ENCODE results near the gene HINFP.

HINFP gene

GRCh38 chr11:119112314-119113020 lies 8.9 kb upstream of the HINFP start:
- TF ChIP-seq TAF1 (IDR thresholded peaks at IDR 0.05; ENCODE audit: borderline replicate concordance, low read depth, low read length) (no peak), POLR2AphosphoS5 (IDR thresholded peaks at IDR 0.05; ENCODE audit: low read depth, low read length) (no peak), POLR2A (IDR thresholded peaks at IDR 0.05; ENCODE audit: low read depth, low read length) (no peak)
- FAIRE-seq, result no peak
- DNase-seq (ENCODE audit: insufficient read length), result no peak

- DNase-seq (ENCODE audit: insufficient read length) (no peak), FAIRE-seq (no peak)
- TF ChIP-seq POLR2AphosphoS5 (IDR thresholded peaks at IDR 0.05; ENCODE audit: low read depth, low read length), result no peak
- no peak for TF ChIP-seq TAF1 (IDR thresholded peaks at IDR 0.05; ENCODE audit: borderline replicate concordance, low read depth, low read length)
- no peak for TF ChIP-seq POLR2A (IDR thresholded peaks at IDR 0.05; ENCODE audit: low read depth, low read length)
Observed at GRCh38 chr11:119113716-119114115, 7.7 kb upstream of the HINFP start.

GRCh38 chr11:119114351-119114750 lies 7.0 kb upstream of the HINFP start:
- DNase-seq (ENCODE audit: insufficient read length), result no peak
- TF ChIP-seq POLR2A (IDR thresholded peaks at IDR 0.05; ENCODE audit: low read depth, low read length) (no peak), POLR2AphosphoS5 (IDR thresholded peaks at IDR 0.05; ENCODE audit: low read depth, low read length) (no peak), TAF1 (IDR thresholded peaks at IDR 0.05; ENCODE audit: borderline replicate concordance, low read depth, low read length) (no peak)
- no peak for FAIRE-seq

GRCh38 chr11:119115484-119116234 lies 5.7 kb upstream of the HINFP start:
- TF ChIP-seq POLR2A (IDR thresholded peaks at IDR 0.05; ENCODE audit: low read depth, low read length), result no peak
- no peak for TF ChIP-seq TAF1 (IDR thresholded peaks at IDR 0.05; ENCODE audit: borderline replicate concordance, low read depth, low read length)
- no peak for TF ChIP-seq POLR2AphosphoS5 (IDR thresholded peaks at IDR 0.05; ENCODE audit: low read depth, low read length)
- DNase-seq (ENCODE audit: insufficient read length) (no peak), FAIRE-seq (peak; percentile 79)

- FAIRE-seq, result no peak
- TF ChIP-seq TAF1 (IDR thresholded peaks at IDR 0.05; ENCODE audit: borderline replicate concordance, low read depth, low read length) (no peak), POLR2AphosphoS5 (IDR thresholded peaks at IDR 0.05; ENCODE audit: low read depth, low read length) (no peak), POLR2A (IDR thresholded peaks at IDR 0.05; ENCODE audit: low read depth, low read length) (no peak)
- DNase-seq (ENCODE audit: insufficient read length), result no peak
Observed at GRCh38 chr11:119116235-119116594, 5.2 kb upstream of the HINFP start.

GRCh38 chr11:119116601-119117000 lies 4.8 kb upstream of the HINFP start:
- TF ChIP-seq TAF1 (IDR thresholded peaks at IDR 0.05; ENCODE audit: borderline replicate concordance, low read depth, low read length), result no peak
- no peak for TF ChIP-seq POLR2AphosphoS5 (IDR thresholded peaks at IDR 0.05; ENCODE audit: low read depth, low read length)
- TF ChIP-seq POLR2A (IDR thresholded peaks at IDR 0.05; ENCODE audit: low read depth, low read length), result no peak
- no peak for FAIRE-seq
- DNase-seq (ENCODE audit: insufficient read length), result no peak

- no peak for TF ChIP-seq TAF1 (IDR thresholded peaks at IDR 0.05; ENCODE audit: borderline replicate concordance, low read depth, low read length)
- TF ChIP-seq POLR2AphosphoS5 (IDR thresholded peaks at IDR 0.05; ENCODE audit: low read depth, low read length), result no peak
- no peak for TF ChIP-seq POLR2A (IDR thresholded peaks at IDR 0.05; ENCODE audit: low read depth, low read length)
- FAIRE-seq (no peak), DNase-seq (ENCODE audit: insufficient read length) (no peak)
Observed at GRCh38 chr11:119117004-119117706, 4.2 kb upstream of the HINFP start.

- TF ChIP-seq POLR2A (IDR thresholded peaks at IDR 0.05; ENCODE audit: low read depth, low read length) (no peak), POLR2AphosphoS5 (IDR thresholded peaks at IDR 0.05; ENCODE audit: low read depth, low read length) (no peak), TAF1 (IDR thresholded peaks at IDR 0.05; ENCODE audit: borderline replicate concordance, low read depth, low read length) (no peak)
- DNase-seq (ENCODE audit: insufficient read length) (no peak), FAIRE-seq (no peak)
Observed at GRCh38 chr11:119118227-119118626, 3.2 kb upstream of the HINFP start.

- DNase-seq (ENCODE audit: insufficient read length) (no peak), FAIRE-seq (no peak)
- TF ChIP-seq POLR2AphosphoS5 (IDR thresholded peaks at IDR 0.05; ENCODE audit: low read depth, low read length) (no peak), POLR2A (IDR thresholded peaks at IDR 0.05; ENCODE audit: low read depth, low read length) (no peak)
Observed at GRCh38 chr11:119118946-119119345, 2.4 kb upstream of the HINFP start.

GRCh38 chr11:119120639-119121007 lies 757 bp upstream of the HINFP start:
- TF ChIP-seq POLR2A (IDR thresholded peaks at IDR 0.05; ENCODE audit: low read depth, low read length) (no peak), POLR2AphosphoS5 (IDR thresholded peaks at IDR 0.05; ENCODE audit: low read depth, low read length) (no peak), TAF1 (IDR thresholded peaks at IDR 0.05; ENCODE audit: borderline replicate concordance, low read depth, low read length) (no peak)
- FAIRE-seq (no peak), DNase-seq (ENCODE audit: insufficient read length) (no peak)

- TF ChIP-seq POLR2AphosphoS5 (IDR thresholded peaks at IDR 0.05; ENCODE audit: low read depth, low read length), result no peak
- no peak for TF ChIP-seq POLR2A (IDR thresholded peaks at IDR 0.05; ENCODE audit: low read depth, low read length)
- no peak for TF ChIP-seq TAF1 (IDR thresholded peaks at IDR 0.05; ENCODE audit: borderline replicate concordance, low read depth, low read length)
- FAIRE-seq, result no peak
- DNase-seq (ENCODE audit: insufficient read length), result no peak
Observed at GRCh38 chr11:119121811-119122124, 388 bp downstream of the HINFP start.

- FAIRE-seq (no peak), DNase-seq (ENCODE audit: insufficient read length) (no peak)
- no peak for TF ChIP-seq TAF1 (IDR thresholded peaks at IDR 0.05; ENCODE audit: borderline replicate concordance, low read depth, low read length)
- TF ChIP-seq POLR2AphosphoS5 (IDR thresholded peaks at IDR 0.05; ENCODE audit: low read depth, low read length), result no peak
- TF ChIP-seq POLR2A (IDR thresholded peaks at IDR 0.05; ENCODE audit: low read depth, low read length), result no peak
Observed at GRCh38 chr11:119125821-119126220, 4.4 kb downstream of the HINFP start.
